B cell (primary cell): Measurements from ENCODE around the gene OR5M10. TPM values are rescaled to one million over a fixed set of nuclear protein-coding genes. Genes with fewer than 3 reads are reported as not detected.

Experiments used
- ATAC-seq: fragments of 200-7000 bp; cut with Tn5 transposase; one replicate; pipeline ENCODE4 v1.10.0; 2021; ENCODE audit warnings: low read depth, mild to moderate bottlenecking, moderate number of reproducible peaks, moderate library complexity
- CTCF ChIA-PET: fragments of 350-600 bp; sonication (Branson Sonifier 250); formaldehyde crosslinking; loops from one replicate; lab custom pipeline; 2021; ENCODE audit warnings: antibody characterized with exemption, inconsistent platforms; lab: Charles Lee
- POLR2A ChIA-PET: fragments of 350-600 bp; sonication (Branson Sonifier 250); formaldehyde crosslinking; loops from one replicate; lab custom pipeline; 2021; ENCODE audit warnings: antibody characterized with exemption; lab: Charles Lee
- DNase-seq: peaks from one replicate; pipeline ENCODE4 v3.0.0; 2013
- H2AFZ ChIP-seq: 2 replicates; pipeline ENCODE4 v1.6.1; 2012; ENCODE audit warnings: mild to moderate bottlenecking, low read depth, low read length; ENCODE audit not compliant: insufficient read depth, poor library complexity, severe bottlenecking
- H3K27ac ChIP-seq, 2 donors: 1 replicate in 1 of 2; 2 replicates in 1 of 2; pipeline ENCODE4 v1.5.1; 2012 to 2013; ENCODE audit warnings: low read length in 2 of 2, mild to moderate bottlenecking in 2 of 2, moderate library complexity in 1 of 2
- H3K27me3 ChIP-seq, 4 experiments: fragments of 200-600 bp in 1 of 4; sonication (generic) in 1 of 4; replicated peaks in 1 of 4; 1 replicate in 2 of 4; 2 replicates in 2 of 4; pipeline versions ENCODE4 v1.6.1 to v1.7.0; 2013 to 2016; ENCODE audit warnings: low read length in 3 of 4, mild to moderate bottlenecking in 2 of 4, mixed read lengths in 1 of 4, moderate library complexity in 1 of 4; ENCODE audit not compliant: insufficient read depth in 4 of 4, control insufficient read depth in 3 of 4; ENCODE audit errors: control extremely low read depth in 1 of 4
- H3K36me3 ChIP-seq, 2 experiments: replicated peaks in 1 of 2; 1 replicate in 1 of 2; 2 replicates in 1 of 2; pipeline versions ENCODE4 v1.6.1 to v1.7.1; 2013; ENCODE audit warnings: low read length in 1 of 2; ENCODE audit not compliant: insufficient read depth in 2 of 2, control insufficient read depth in 1 of 2; ENCODE audit errors: control extremely low read depth in 1 of 2, extremely low read depth in 1 of 2
- H3K4me1 ChIP-seq, 2 donors: fragments of 200-600 bp in 1 of 2; sonication (generic) in 1 of 2; 1 replicate in 1 of 2; 2 replicates in 1 of 2; pipeline versions ENCODE4 v1.5.1 to v1.6.1; 2013 to 2017; ENCODE audit warnings: low read length in 2 of 2; ENCODE audit not compliant: control insufficient read depth in 2 of 2, insufficient read depth in 2 of 2
- H3K4me2 ChIP-seq: replicated peaks from 2 replicates; pipeline ENCODE3; 2012; ENCODE audit warnings: mild to moderate bottlenecking, low read depth, low read length; ENCODE audit not compliant: poor library complexity, severe bottlenecking
- H3K4me3 ChIP-seq, 5 experiments: fragments of 200-600 bp in 1 of 5; sonication (generic) in 1 of 5; 1 replicate in 3 of 5; 2 replicates in 2 of 5; pipeline versions ENCODE4 v1.5.1 to v1.7.0; 2011 to 2016; ENCODE audit warnings: low read length in 4 of 5, mild to moderate bottlenecking in 4 of 5, low read depth in 2 of 5, control low read depth in 1 of 5, moderate library complexity in 1 of 5; ENCODE audit not compliant: insufficient read depth in 1 of 5; ENCODE audit errors: control extremely low read depth in 1 of 5, extremely low read depth in 1 of 5
- H3K79me2 ChIP-seq: fragments of 200-600 bp; sonication (generic); one replicate; pipeline ENCODE4 v1.6.0; 2016; ENCODE audit warnings: low read length; ENCODE audit not compliant: control insufficient read depth, insufficient read depth
- H3K9ac ChIP-seq: fragments of 200-600 bp; sonication (generic); 2 replicates; pipeline ENCODE4 v1.6.1; 2017; ENCODE audit warnings: mild to moderate bottlenecking, low read length, moderate library complexity
- H3K9me3 ChIP-seq, 3 donors: one replicate each; pipeline versions ENCODE4 v1.6.1 to v1.7.1; 2013; ENCODE audit warnings: low read length in 2 of 3; ENCODE audit not compliant: control insufficient read depth in 2 of 3, insufficient read depth in 1 of 3; ENCODE audit errors: control extremely low read depth in 1 of 3
- H4K20me1 ChIP-seq: 2 replicates; pipeline ENCODE4 v1.6.0; 2012; ENCODE audit warnings: mild to moderate bottlenecking, low read length; ENCODE audit not compliant: insufficient read depth, control insufficient read depth, poor library complexity, severe bottlenecking
- H3K27ac Mint-ChIP-seq: one replicate; pipeline ENCODE4 v1.8.0; 2021; ENCODE audit warnings: mixed read lengths
- H3K27me3 Mint-ChIP-seq: one replicate; pipeline ENCODE4 v1.8.0; 2021; ENCODE audit warnings: mixed read lengths
- H3K4me1 Mint-ChIP-seq: one replicate; pipeline ENCODE4 v1.8.0; 2021; ENCODE audit warnings: mixed read lengths
- H3K4me3 Mint-ChIP-seq: one replicate; pipeline ENCODE4 v1.8.0; 2021; ENCODE audit warnings: mixed read lengths
- H3K9me3 Mint-ChIP-seq: one replicate; pipeline ENCODE4 v1.8.0; 2022; ENCODE audit warnings: mixed read lengths; ENCODE audit not compliant: insufficient read depth
- CTCF ChIP-seq: fragments of 200-600 bp; IDR thresholded peaks from one replicate; pipeline ENCODE4 v1.8.0; 2022; ENCODE audit warnings: antibody characterized with exemption, mild to moderate bottlenecking
- EZH2 ChIP-seq: IDR thresholded peaks from 2 replicates; pipeline ENCODE4 v1.6.1; 2012; ENCODE audit warnings: borderline replicate concordance, low read depth, mild to moderate bottlenecking, moderate library complexity, low read length; ENCODE audit not compliant: insufficient read depth, poor library complexity, severe bottlenecking
- WGBS: methylation state at CpG from one replicate; pipeline ENCODE4 v1.1.5; 2013; ENCODE audit warnings: missing lambda C conversion rate; ENCODE audit not compliant: insufficient coverage; 5-methylcytosine and 5-hydroxymethylcytosine counted together
- intact Hi-C: fragments of 100-400 bp; cut with micrococcal nuclease; formaldehyde crosslinking; loops from one replicate; pipeline ENCODE4 v1.10.0; 2022
- polyA plus RNA-seq: library from polyadenylated mRNA; depleted of rRNA; stranded (reverse); fragments of >200 nt; gene quantifications from 2 replicates; pipeline ENCODE4 v1.2.3, GENCODE V29; 2012
- total RNA-seq, 2 donors: library from RNA; stranded (reverse); fragments of 120-200 nt in 1 of 2; gene quantifications; 1 replicate in 1 of 2; 2 replicates in 1 of 2; pipeline versions ENCODE4 v1.2.3 to v1.2.4, GENCODE V29; 2013 to 2022

Gene OR5M10
- total and polyA plus RNA-seq, 2 donors (not counting 1 experiment from before 2014, with no cell fraction given) = not detected

DNA sequence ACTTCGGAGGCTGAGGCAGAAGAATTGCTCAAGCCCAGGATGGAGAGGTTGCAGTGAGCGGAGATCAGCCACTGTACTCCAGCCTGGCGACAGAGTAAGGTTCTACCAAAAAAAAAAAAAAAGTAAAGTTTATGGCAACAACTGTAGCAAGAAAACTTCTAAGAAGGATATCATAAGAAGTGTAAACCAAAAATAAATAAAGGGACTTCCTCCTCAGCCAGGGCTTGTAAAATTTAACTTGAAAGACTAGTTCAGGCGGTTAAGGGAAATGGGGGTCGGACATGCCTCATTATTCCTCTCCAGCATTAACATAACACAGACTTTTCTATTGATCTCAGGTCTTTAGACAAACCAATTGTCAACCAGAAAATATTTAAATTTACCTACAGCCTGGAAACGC lies 32.0 kb downstream of the OR5M10 start:
- no peak overlapping the region for H3K27ac Mint-ChIP-seq

GRCh38 chr11:56543739-56544138 lies 33.8 kb downstream of the OR5M10 start:
- no peak for ATAC-seq
- WGBS = no CpG with 5 or more reads among the region's 1 CpG
- H3K4me1 Mint-ChIP-seq = no peaks in the 10 kb centered on the region
- Histone ChIP-seq H3K4me3 (no peak overlapping the region), H3K27ac (no peak overlapping the region), H3K4me1 (no peaks in the 10 kb centered on the region), H3K27me3 (no peaks in the 10 kb centered on the region), H3K4me2 (no peak overlapping the region), H3K79me2 (no peaks in the 10 kb centered on the region), H2AFZ (no peak overlapping the region), H4K20me1 (no peaks in the 10 kb centered on the region), H3K9ac (no peak overlapping the region), H3K36me3 (no peaks in the 10 kb centered on the region), H3K9me3 (peaks cover 0 to 6% (median 5%) of the 10 kb centered on the region in 3 donors)
- intact Hi-C loops = no loop called here
- CTCF ChIA-PET = no interaction called here
- no peaks in the 10 kb centered on the region for H3K27me3 Mint-ChIP-seq
- no peak overlapping the region for H3K4me3 Mint-ChIP-seq
- POLR2A ChIA-PET = no interaction called here
- no peak for DNase-seq
- H3K9me3 Mint-ChIP-seq = no peaks in the 10 kb centered on the region
- no peak overlapping the region for H3K27ac Mint-ChIP-seq
- no peak for TF ChIP-seq CTCF
- TF ChIP-seq EZH2 = no peak

More for the DNA sequence above, 32.0 kb downstream of the OR5M10 start:
- Mint-ChIP-seq H3K4me3 (no peak overlapping the region), H3K27me3 (no peaks in the 10 kb centered on the region), H3K9me3 (no peaks in the 10 kb centered on the region), H3K4me1 (no peaks in the 10 kb centered on the region)
- 100% methylated on average over 2 of the region's 6 CpGs for WGBS
- H3K79me2 ChIP-seq = no peaks in the 10 kb centered on the region
- H3K4me2 ChIP-seq = no peak overlapping the region
- H4K20me1 ChIP-seq = no peaks in the 10 kb centered on the region
- TF ChIP-seq CTCF (no peak), EZH2 (no peak)
- no peaks in the 10 kb centered on the region for H3K27me3 ChIP-seq
- H3K4me1 ChIP-seq = no peaks in the 10 kb centered on the region
- no peak for ATAC-seq
- DNase-seq = no peak
- no peak overlapping the region for H3K9ac ChIP-seq
- ChIA-PET POLR2A (no interaction called here), CTCF (no interaction called here)
- H3K4me3 ChIP-seq = no peak overlapping the region
- H3K9me3 ChIP-seq = peaks cover 0 to 6% (median 5%) of the 10 kb centered on the region in 3 donors
- no peaks in the 10 kb centered on the region for H3K36me3 ChIP-seq
- no peak overlapping the region for H3K27ac ChIP-seq
- no peak overlapping the region for H2AFZ ChIP-seq
- intact Hi-C loops = no loop called here
